Fibroblast of upper back skin (primary cell): Measurements from ENCODE around the gene ARHGAP26.
A peak's percentile ranks its signal among the peaks of the same experiment; 100 is the strongest.

Source experiments
- DNase-seq: peaks from one replicate; pipeline ENCODE4 v3.0.0-alpha.2; 2013

ARHGAP26 gene

DNA sequence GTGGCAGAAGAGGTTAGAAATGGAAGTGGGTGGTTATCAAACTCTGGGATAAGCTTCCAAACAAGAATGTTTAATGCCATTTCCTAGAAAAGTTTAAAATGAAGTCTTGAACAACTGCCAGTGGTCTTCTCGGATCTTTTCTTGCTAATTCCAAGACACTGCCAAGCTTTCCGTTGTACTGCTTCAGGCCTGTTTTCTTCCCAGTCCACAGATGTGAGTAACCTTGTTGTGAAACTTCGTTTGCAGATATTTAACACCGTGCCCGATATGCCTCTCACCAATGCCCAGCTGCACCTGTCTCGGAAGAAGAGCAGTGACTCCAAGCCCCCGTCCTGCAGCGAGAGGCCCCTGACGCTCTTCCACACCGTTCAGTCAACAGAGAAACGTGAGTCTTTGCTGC, 363.5 kb downstream of the ARHGAP26 start:
- peak; percentile 20 for DNase-seq

- DNase-seq, result no peak
Measured at GRCh38 chr5:143134269-143134668, 364.1 kb downstream of the ARHGAP26 start.

- no peak for DNase-seq
Measured at GRCh38 chr5:143134900-143135299, 364.7 kb downstream of the ARHGAP26 start.

- no peak for DNase-seq
Measured at GRCh38 chr5:143135832-143136551, 365.8 kb downstream of the ARHGAP26 start.

- no peak for DNase-seq
Measured at GRCh38 chr5:143138839-143139238, 368.7 kb downstream of the ARHGAP26 start.

DNA sequence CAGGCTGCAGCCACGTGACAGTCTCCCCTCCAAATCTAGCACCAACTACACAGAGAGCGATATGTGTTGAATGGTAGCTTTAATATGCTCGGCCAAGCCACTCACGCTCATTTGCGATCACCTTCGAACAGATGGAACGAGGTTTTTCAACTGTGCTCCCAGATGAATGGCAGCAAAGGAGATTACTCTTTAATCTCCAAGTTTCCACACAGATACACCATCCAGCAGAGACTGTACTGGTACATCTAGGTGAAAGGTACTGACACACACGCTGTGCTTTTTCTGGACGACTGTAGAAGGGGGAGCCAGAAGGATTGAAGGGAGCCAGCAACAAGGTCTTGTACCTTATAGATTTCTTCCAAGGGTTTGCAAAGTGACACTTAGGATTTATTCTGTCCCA, 369.4 kb downstream of the ARHGAP26 start:
- no peak for DNase-seq

DNA sequence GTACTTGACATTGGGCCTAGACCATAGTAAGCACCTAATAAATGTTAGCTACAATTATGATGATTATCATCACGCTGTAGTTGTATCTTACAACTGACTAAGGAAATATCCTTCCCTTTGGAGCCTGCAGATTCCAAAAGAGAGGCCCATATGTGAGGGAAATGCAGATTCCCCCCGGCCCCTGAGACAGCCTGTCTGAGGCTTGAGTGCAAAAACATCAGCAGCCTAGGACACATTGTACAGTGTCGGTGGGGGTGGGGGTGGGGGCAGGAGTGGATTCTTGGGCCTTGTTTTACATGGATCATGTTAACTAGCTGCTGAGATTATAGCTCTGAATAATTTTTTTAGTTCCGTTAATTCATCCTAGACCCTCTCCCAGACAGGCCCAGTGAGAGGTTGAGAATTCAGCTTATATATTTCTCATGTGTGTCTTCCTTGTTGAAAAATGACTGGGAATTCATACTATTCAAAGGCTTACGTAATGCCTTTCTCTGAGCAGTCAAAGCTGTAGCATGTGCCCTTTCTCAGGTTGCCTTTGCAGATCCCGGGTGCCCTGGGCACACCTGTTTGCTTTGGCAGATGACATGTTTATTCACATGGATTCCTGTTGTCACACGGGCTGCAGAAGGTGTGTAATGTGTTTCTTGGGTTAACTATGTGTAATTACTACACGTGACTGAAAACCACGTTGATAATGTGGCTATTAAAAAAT, 370.5 kb downstream of the ARHGAP26 start:
- DNase-seq, result no peak

DNA sequence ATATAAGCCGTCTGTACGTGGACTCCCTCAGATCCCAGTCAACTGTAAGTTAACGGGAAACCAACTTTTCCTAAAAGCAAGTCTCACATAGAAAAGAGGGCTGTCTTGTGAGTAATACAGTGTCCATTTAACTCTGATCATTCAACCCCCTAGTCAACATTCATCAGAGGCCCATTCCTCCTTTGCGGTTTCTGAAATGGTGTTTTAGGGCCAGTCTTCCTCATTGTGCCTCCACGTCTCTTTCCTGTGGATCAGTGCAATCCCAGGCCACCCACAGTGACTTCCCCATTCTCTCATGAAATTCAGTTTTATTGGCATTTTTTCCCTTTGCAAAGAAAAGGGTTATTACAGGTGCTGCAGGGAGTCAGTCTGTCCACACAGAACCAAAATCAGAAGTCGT, 371.5 kb downstream of the ARHGAP26 start:
- peak; percentile 32 for DNase-seq

DNA sequence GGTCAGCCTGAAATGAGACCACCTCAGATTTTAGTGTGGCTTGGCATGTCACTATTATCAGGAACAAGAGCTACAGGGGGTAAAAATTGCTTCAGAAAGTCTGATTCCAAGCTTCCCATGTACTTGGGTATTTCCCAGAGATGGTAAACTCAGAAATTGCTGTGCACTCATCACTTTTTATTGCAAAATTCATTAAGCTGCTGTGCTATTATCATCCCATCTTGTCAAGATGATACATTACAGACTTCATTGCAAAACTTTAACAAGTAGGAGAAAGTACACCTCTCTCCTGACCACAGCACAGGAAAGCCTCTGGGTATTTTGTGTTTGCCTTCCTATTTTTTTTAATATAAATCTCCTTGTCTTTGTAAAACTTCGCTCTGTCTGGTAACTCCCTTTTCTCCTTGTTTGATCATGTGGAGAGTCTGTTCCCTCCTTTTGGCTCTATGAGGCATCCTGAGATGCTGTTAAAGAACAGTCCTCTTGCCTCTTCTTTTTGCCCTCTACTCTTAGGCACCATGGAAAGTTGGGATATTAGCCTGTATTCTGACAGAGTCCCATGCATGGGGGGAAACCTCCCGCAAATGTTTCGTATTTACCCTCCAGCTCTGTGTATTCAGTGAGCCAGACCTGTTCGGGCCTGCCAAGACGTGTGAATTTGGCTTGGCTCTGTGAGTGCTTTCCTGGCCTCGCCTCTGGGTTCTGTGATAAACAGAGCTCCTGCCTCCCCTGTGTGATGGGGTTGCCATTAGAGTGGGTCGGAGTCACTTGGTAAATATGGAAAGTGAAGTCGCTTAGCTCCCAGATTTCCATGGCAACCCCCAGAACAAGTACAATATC, 372.6 kb downstream of the ARHGAP26 start:
- peak; percentile 74 for DNase-seq

GRCh38 chr5:143143973-143144372, 373.8 kb downstream of the ARHGAP26 start:
- peak; percentile 72 for DNase-seq

- peak; percentile 38 for DNase-seq
Measured at GRCh38 chr5:143145243-143146160, 375.3 kb downstream of the ARHGAP26 start.

DNA sequence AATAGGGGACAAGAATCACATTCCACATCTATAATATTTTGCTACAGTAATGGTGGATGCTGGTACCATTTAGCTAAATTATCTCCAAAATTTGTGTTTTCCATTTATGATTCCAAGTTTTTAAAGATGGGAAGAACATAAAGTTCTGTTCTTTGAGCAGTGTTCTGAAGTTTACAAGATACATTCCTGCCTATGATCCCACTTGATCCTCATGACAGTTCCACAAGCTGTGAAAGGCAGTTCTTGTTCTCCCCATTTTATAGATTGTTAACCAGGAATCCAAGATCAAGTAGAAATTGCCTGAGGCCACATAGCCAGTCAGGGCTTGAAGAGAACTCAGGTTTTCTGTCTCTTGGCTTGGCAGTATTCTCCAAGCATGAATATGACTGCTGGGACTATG, 376.0 kb downstream of the ARHGAP26 start:
- DNase-seq, result no peak

DNA sequence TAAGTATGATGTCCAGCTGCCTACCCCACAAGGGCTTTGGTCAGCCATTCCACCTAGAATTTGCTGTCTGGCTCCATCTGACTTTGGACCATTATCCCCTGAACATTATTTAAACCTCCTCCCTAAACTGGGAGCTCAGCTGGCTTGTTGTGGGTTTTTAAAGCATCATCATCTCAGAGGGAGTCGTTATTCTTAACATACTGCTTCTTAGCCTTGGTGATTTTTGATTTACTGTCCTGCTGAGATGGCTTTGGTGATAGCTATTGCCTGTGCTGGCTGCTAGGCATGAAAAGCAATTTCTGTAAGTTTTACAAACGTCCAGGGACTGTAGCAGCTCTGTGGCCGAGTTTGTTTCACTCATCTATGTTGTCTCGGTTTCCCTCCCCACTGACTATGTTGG, 377.2 kb downstream of the ARHGAP26 start:
- DNase-seq, result peak; percentile 37

GRCh38 chr5:143147902-143148301, 377.7 kb downstream of the ARHGAP26 start:
- DNase-seq, result peak; percentile 81

GRCh38 chr5:143148771-143149170, 378.6 kb downstream of the ARHGAP26 start:
- peak; percentile 39 for DNase-seq

DNA sequence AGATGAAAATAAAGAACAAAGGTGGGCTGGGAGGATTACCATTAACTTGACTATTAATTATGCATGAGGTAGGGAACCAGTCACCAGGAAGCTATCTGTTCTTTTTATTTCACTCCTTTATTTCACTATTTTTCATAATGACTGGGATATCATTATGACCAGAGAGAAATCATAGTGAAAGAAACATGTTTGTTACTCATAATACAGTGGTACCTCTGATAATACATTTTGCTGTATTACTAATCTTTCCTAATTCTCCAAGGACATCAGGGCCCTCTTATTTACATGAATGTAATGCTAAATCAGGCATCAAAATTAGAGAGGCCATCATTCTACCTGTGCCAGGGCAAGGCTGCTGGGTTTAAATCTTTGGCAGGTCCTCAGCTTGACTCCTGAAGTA, 379.6 kb downstream of the ARHGAP26 start:
- DNase-seq, result no peak

DNA sequence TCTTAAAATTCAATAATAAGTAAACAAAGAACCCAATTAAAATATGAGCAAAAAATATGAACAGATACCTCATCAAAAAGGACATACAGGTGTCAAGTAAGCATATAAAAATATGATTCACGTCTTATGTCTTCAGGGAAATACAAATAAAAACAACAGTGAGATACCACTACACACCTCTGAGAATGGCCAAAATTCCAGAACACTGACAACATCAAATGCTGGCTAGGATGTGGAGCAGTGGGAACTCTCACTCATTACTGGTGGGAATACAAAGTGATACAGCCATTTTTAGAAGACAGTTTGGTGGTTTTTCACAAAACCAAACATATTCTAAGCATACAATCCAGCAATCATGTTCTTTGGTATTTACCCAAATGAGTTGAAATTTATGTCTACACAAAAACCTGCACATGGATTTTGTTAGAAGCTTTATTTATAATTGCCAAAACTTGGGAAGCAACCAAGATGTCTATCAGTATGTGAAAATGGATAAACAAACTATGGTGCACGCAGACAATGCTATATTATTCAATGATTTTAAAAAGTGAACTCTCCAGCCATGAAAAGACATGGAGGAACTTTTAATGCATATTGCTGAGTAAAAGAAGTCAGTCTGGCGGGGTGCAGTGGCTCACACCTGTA, 381.0 kb downstream of the ARHGAP26 start:
- no peak for DNase-seq

GRCh38 chr5:143152445-143152844, 382.3 kb downstream of the ARHGAP26 start:
- DNase-seq, result no peak

- peak; percentile 89 for DNase-seq
Measured at GRCh38 chr5:143153332-143154119, 383.3 kb downstream of the ARHGAP26 start.

DNA sequence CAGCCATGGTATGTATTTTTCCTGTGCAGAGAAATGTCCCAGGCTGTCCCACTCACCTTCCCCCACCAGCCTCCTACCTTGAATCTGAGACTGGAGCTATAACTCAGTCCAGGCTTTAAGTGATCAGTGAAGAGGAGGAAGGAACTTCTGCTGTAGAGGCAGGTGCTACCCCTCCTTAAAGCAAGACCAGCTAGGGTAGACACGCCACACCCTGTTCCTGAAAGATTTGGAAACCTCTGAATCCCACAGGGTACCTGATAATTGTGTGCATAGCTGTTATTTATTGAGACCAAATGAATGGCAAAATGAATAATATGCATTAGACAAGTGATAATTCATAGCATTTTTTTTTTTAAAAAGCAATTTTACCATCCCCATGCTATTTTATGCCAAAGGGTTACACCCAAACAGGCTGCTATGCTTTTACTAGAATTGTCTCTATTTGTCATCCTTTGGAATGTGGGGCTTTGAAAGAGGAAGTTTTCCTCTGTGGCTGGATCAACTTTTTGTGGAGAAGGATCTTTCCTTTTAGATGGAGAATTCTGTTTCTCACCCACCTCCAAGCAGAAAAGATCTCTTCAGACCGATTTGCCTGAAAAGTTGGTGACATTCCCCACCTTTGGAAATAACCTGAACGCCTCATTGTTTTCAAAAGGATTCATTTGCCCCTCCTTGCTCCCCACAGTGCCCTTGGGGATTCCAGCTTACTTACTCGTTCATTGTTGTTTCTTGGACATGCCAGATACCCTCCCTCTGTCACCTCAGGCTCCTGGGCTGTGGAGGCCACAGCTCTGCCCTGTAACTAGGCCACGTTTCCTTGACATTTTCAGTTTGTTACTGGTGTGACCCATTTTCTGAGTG, 384.6 kb downstream of the ARHGAP26 start:
- peak; percentile 72 for DNase-seq
